HG03565 (cell line): ENCODE results near the gene SF3B1.
"Not testable (repeated sequence)": the region's sequence is repeated elsewhere in the genome, so short reads cannot be mapped to it uniquely, and the experiment has no call there.

Source experiments
- ATAC-seq: cut with Tn5 transposase; IDR thresholded peaks from one replicate; pipeline ENCODE4 v1.9.1; 2021; ENCODE audit warnings: mild to moderate bottlenecking, moderate library complexity; ENCODE audit not compliant: unreplicated experiment

The SF3B1 gene

GRCh38 chr2:197348721-197349360 is 86.0 kb downstream of the SF3B1 start:
- no peak for ATAC-seq

GRCh38 chr2:197345846-197346370 is 88.9 kb downstream of the SF3B1 start:
- ATAC-seq, result no peak

- ATAC-seq, result not testable (repeated sequence)
Measured at GRCh38 chr2:197343968-197344367, 90.9 kb downstream of the SF3B1 start.

- ATAC-seq, result no peak
Measured at GRCh38 chr2:197340591-197340990, 94.2 kb downstream of the SF3B1 start.
